Measurements from ENCODE around the gene SLC35A1. TPM values are rescaled to one million over a fixed set of nuclear protein-coding genes. Genes with fewer than 3 reads are reported as not detected.

The SLC35A1 gene, protein sequence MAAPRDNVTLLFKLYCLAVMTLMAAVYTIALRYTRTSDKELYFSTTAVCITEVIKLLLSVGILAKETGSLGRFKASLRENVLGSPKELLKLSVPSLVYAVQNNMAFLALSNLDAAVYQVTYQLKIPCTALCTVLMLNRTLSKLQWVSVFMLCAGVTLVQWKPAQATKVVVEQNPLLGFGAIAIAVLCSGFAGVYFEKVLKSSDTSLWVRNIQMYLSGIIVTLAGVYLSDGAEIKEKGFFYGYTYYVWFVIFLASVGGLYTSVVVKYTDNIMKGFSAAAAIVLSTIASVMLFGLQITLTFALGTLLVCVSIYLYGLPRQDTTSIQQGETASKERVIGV
- total RNA-seq (2014; rRNA removed; shearing (Covaris generic)): 7.2 and 7.4 TPM in 2 replicates

DNA sequence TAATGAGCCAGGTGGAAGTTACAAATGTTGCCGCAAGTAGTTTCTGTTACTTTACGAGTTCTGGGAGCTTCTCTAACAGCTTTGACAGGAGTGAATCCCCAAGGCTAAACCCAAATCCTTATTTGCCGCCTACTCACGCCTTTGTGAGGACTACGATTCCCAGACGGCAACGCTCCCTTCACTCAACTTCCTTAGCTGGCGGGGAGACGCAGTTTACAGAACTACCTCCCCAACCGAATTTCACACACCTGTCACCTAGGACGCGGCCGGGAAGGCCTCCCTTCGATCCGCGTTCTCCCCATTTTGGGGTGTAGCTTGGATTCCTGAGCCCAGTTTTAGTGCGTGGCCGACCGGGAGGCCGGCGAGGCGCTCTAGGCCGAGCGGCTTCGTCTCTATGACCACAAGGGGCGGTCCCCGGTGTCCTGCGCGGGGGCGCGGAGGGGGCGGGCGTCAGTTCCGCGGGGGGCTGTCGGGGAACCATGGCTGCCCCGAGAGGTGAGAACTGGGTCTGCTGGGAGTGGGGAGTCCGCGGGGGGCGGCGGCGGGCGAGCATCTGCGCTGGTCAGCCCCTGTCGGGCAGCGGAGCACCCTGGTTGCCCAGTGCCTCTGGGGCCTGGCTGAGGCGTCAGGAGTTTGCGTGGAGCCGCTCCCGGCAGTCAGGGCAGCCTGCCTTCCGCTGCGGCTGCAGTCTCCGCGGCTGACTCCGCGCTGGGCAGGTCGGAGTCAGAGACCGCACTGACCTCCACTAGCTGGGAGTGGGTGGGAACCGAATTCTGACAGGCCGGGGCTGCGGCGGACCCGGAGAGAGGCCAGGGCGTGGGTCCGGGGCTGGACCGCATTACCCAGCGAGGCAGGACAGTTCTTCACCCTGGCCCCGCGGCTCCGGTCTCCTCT, at the start of gene SLC35A1:
Gene SLC35A1, plus strand, starts transcription at position 450 of the 894 bp plus-strand sequence. Its CDS starts 30 bp downstream, at position 480.

Small RNA genes within 50 kb of the gene (small RNA-seq; reads per million reads assigned to genes)
- not detected for gene AL049697.2
- not detected for gene RNU6-444P

Other genes starting within 250 kb of the SLC35A1 start
- 2.7 and 2.8 TPM in 2 replicates for gene SMIM8, start 150.4 kb upstream of the SLC35A1 start, total RNA-seq (2014; rRNA removed; shearing (Covaris generic))
- 0.30 TPM in 1 of 2 replicates, not detected in the other for gene GJB7, start 143.7 kb upstream of the SLC35A1 start, total RNA-seq (2014; rRNA removed; shearing (Covaris generic))
- gene C6orf163, start 128.2 kb upstream of the SLC35A1 start, total RNA-seq (2014; rRNA removed; shearing (Covaris generic)): 0.82 and 2.0 TPM in 2 replicates
- gene CFAP206, start 65.0 kb upstream of the SLC35A1 start, total RNA-seq (2014; rRNA removed; shearing (Covaris generic)): not detected in 2 replicates
- gene RARS2, start 117.0 kb downstream of the SLC35A1 start, total RNA-seq (2014; rRNA removed; shearing (Covaris generic)): 21.4 and 26.6 TPM in 2 replicates
- 10.9 and 12.4 TPM in 2 replicates for gene ORC3, start 117.2 kb downstream of the SLC35A1 start, total RNA-seq (2014; rRNA removed; shearing (Covaris generic))
- gene AKIRIN2, start 229.3 kb downstream of the SLC35A1 start, total RNA-seq (2014; rRNA removed; shearing (Covaris generic)): 22.8 and 26.7 TPM in 2 replicates

All from A375 (cell line).